ENCODE measurements around the gene PROCA1. TPM values are rescaled to one million over a fixed set of nuclear protein-coding genes. Genes with fewer than 3 reads are reported as not detected.
A peak's percentile ranks its signal among the peaks of the same experiment; 100 is the strongest.

PROCA1 gene
- total and polyA plus RNA-seq, 9 of the 15 experiments (the other 6 are each of a cell fraction or from before 2014, with no cell fraction given): 0.78 to 16.2 (median 5.6) TPM

- TF ChIP-seq MNT (conservative IDR thresholded peaks at IDR 0.05) (no peak), ILF3 (IDR thresholded peaks at IDR 0.05; ENCODE audit: borderline replicate concordance) (no peak), ZNF696 (CRISPR knock-in tag; conservative IDR thresholded peaks at IDR 0.05) (no peak), ZNF586 (CRISPR knock-in tag; conservative IDR thresholded peaks at IDR 0.05) (no peak), ZFP91 (CRISPR knock-in tag; IDR thresholded peaks at IDR 0.05) (no peak), BMI1 (IDR thresholded peaks at IDR 0.05; ENCODE audit: low read length) (no peak), ZNF764 (CRISPR knock-in tag; IDR thresholded peaks at IDR 0.05; ENCODE audit: low read depth) (no peak), ATF2 (CRISPR knock-in tag; IDR thresholded peaks at IDR 0.05) (no peak), TAF15 (IDR thresholded peaks at IDR 0.05; ENCODE audit: low read depth, low read length) (no peak), ZNF175 (CRISPR knock-in tag; IDR thresholded peaks at IDR 0.05; ENCODE audit: low read depth) (no peak), CC2D1A (IDR thresholded peaks at IDR 0.05) (no peak), CEBPB (tag; IDR thresholded peaks at IDR 0.05) (no peak), HIVEP1 (CRISPR knock-in tag; IDR thresholded peaks at IDR 0.05) (0 out of 2 replicates have a peak, but pooled peaks have one; percentile 17), ZKSCAN1 (IDR thresholded peaks at IDR 0.05; ENCODE audit: low read depth, low read length) (no peak), ETS2 (tag; IDR thresholded peaks at IDR 0.05; ENCODE audit: borderline replicate concordance, poor library complexity, severe bottlenecking) (no peak), GABPB2 (CRISPR knock-in tag; conservative IDR thresholded peaks at IDR 0.05) (no peak), MYNN (IDR thresholded peaks at IDR 0.05) (peak; percentile 17; the same call in 1 of the 2 replicates), MYNN (CRISPR knock-in tag; IDR thresholded peaks at IDR 0.05) (no peak), JUN (IDR thresholded peaks at IDR 0.05; ENCODE audit: borderline replicate concordance, low read depth, low read length) (0 out of 2 replicates have a peak, but pooled peaks have one; percentile 37), JUN (CRISPR knock-in tag; IDR thresholded peaks at IDR 0.05; ENCODE audit: borderline replicate concordance) (no peak), POLR3G (IDR thresholded peaks at IDR 0.05; ENCODE audit: extremely low read depth, insufficient read length, insufficient replicate concordance) (no peak), POLR2H (tag; IDR thresholded peaks at IDR 0.05; ENCODE audit: low read depth) (no peak), RBM25 (IDR thresholded peaks at IDR 0.05; ENCODE audit: low read depth, low read length, severe bottlenecking) (no peak), SMARCE1 (IDR thresholded peaks at IDR 0.05) (no peak), CBFA2T3 (IDR thresholded peaks at IDR 0.05) (peak; percentile 13; the same call in 1 of the 2 replicates), NR3C1 (CRISPR knock-in tag; IDR thresholded peaks at IDR 0.05) (no peak), RBM22 (IDR thresholded peaks at IDR 0.05; ENCODE audit: low read depth, low read length, poor library complexity, severe bottlenecking) (no peak)
Observed at GRCh38 chr17:28712032-28712704, 480 bp upstream of the PROCA1 start (continued).
